Activated CD8-positive, alpha-beta T cell treated with anti-CD3 and anti-CD28 coated beads, Interleukin-2, amount 10 ng/mL, durations not matched to agents 7 days and 5 days (primary cell): ENCODE results near the gene RANBP9. TPM values are rescaled to one million over a fixed set of nuclear protein-coding genes. Genes with fewer than 3 reads are reported as not detected.

ENCODE experiments used
- ATAC-seq: fragments of 150-1000 bp; cut with Tn5 transposase; one replicate; pipeline ENCODE4 v1.10.0; 2021; ENCODE audit warnings: moderate library complexity
- CTCF ChIA-PET: fragments of 350-600 bp; sonication (Branson Sonifier 250); formaldehyde crosslinking; loops from one replicate; lab custom pipeline; 2021; ENCODE audit warnings: antibody characterized with exemption; lab: Charles Lee
- POLR2A ChIA-PET: fragments of 350-600 bp; sonication (Branson Sonifier 250); formaldehyde crosslinking; loops from one replicate; lab custom pipeline; 2021; ENCODE audit warnings: antibody characterized with exemption; lab: Charles Lee
- DNase-seq: peaks from one replicate; pipeline ENCODE4 v3.0.0-alpha.2; 2020
- H3K27ac Mint-ChIP-seq: one replicate; pipeline ENCODE4 v1.8.0; 2021; ENCODE audit warnings: mild to moderate bottlenecking, mixed read lengths
- H3K27me3 Mint-ChIP-seq: one replicate; pipeline ENCODE4 v1.8.0; 2021; ENCODE audit warnings: low read depth, mixed read lengths
- H3K36me3 Mint-ChIP-seq: one replicate; pipeline ENCODE4 v1.8.0; 2021; ENCODE audit warnings: low read depth, mixed read lengths
- H3K4me1 Mint-ChIP-seq: one replicate; pipeline ENCODE4 v1.8.0; 2021; ENCODE audit warnings: low read depth, mixed read lengths
- H3K4me3 Mint-ChIP-seq: one replicate; pipeline ENCODE4 v1.8.0; 2021; ENCODE audit warnings: mild to moderate bottlenecking, mixed read lengths
- H3K9me3 Mint-ChIP-seq: one replicate; pipeline ENCODE4 v1.8.0; 2022; ENCODE audit warnings: mixed read lengths; ENCODE audit not compliant: insufficient read depth
- total RNA-seq, 2 experiments: library from RNA; stranded (reverse); gene quantifications; one replicate each; pipeline ENCODE4 v1.2.3, GENCODE V29; 2021

The RANBP9 gene
- total RNA-seq, 2 experiments from 2014 or later, result 50.0 to 53.4 TPM

DNA sequence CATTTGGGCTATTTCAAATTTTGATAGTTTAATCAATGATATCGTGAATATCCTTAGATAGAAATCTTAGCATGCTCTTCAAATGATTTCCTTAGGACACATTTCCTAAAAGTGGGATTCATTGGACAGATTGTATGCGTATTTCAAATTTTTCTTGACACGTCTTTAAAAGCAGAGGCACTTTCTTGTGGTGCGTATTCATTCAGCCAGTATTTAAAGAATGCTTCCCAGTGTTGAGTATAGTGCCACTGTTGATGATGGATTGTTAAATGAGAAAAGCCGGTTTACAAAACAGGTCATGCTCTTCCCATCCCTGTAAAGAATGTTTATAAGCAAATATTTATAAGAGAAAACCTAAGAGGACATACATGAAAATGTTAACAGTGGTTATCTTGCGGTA is 111.6 kb downstream of the RANBP9 start:
- Mint-ChIP-seq H3K9me3 (no peaks in the 10 kb centered on the region), H3K27me3 (no peaks in the 10 kb centered on the region), H3K4me3 (no peak overlapping the region), H3K36me3 (peaks cover 32% of the 10 kb centered on the region), H3K4me1 (peaks cover 4% of the 10 kb centered on the region), H3K27ac (no peak overlapping the region)
- DNase-seq, result no peak
- ATAC-seq, result no peak
- ChIA-PET POLR2A (no interaction called here), CTCF (no interaction called here)

DNA sequence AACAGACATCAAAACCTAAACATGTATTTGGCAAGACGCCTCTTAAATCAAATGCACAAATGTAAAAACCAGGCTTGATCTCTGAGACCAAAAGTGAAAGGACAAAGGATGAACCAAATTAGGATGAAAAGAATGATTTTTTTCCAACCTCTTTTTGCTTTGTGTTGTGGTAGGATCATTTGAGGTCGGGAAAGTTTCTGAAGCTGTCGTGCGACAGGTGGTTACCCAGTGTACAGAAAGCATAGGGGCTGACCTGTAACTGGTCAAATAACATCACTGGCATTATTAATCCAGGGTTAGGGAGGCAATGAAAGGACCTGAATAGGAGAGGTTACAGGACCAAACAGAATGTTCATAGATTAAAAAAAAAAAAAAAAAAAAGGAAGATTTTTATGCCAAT is 114.6 kb downstream of the RANBP9 start:
- ChIA-PET POLR2A (no interaction called here), CTCF (no interaction called here)
- Mint-ChIP-seq H3K9me3 (no peaks in the 10 kb centered on the region), H3K27me3 (no peaks in the 10 kb centered on the region), H3K4me3 (no peak overlapping the region), H3K27ac (no peak overlapping the region), H3K4me1 (no peaks in the 10 kb centered on the region), H3K36me3 (peaks cover 22% of the 10 kb centered on the region)
- no peak for ATAC-seq
- no peak for DNase-seq

GRCh38 chr6:13593720-13594119 is 117.9 kb downstream of the RANBP9 start:
- peak overlapping the region; percentile 19 for H3K27ac Mint-ChIP-seq
- no peaks in the 10 kb centered on the region for H3K9me3 Mint-ChIP-seq
- DNase-seq, result no peak
- no peaks in the 10 kb centered on the region for H3K27me3 Mint-ChIP-seq
- peaks cover 15% of the 10 kb centered on the region for H3K36me3 Mint-ChIP-seq
- CTCF ChIA-PET, result interaction anchor here (1.2 to 2.1 kb wide), 2 partner anchors 18 to 22 kb away, joined by 5 to 11 read pairs; partner anchors contain the start of gene SIRT5
- H3K4me3 Mint-ChIP-seq, result no peak overlapping the region
- POLR2A ChIA-PET, result no interaction called here
- ATAC-seq, result no peak
- no peaks in the 10 kb centered on the region for H3K4me1 Mint-ChIP-seq

DNA sequence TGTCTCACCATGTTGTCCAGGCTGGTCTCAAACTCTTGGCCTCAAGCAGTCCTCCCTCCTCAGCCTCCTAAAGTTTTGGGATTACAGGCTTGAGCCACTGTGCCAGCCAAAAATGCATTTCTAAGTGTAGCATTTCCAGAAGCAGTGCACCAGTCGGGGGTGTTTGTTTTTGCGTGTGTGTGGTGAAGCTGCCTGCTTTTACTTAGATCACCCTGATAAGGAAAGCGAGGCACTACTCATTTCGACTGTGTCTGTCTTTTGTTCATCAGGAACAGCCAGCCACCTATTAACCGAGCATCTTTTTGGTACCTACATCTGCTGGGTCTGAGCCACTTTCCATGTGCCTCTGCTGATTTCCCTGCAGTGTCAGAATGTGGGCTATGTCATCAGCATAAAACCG is 118.5 kb downstream of the RANBP9 start:
- Mint-ChIP-seq H3K27me3 (no peaks in the 10 kb centered on the region), H3K36me3 (peaks cover 14% of the 10 kb centered on the region), H3K9me3 (no peaks in the 10 kb centered on the region), H3K27ac (no peak overlapping the region), H3K4me3 (no peak overlapping the region), H3K4me1 (no peaks in the 10 kb centered on the region)
- POLR2A ChIA-PET, result interaction anchor here (1.0 kb wide), 1 partner anchor 18 kb away, joined by 3 read pairs; no protein-coding TSS in a partner anchor
- no peak for ATAC-seq
- DNase-seq, result no peak
- CTCF ChIA-PET, result interaction anchor here (1.2 to 2.1 kb wide), 2 partner anchors 18 to 23 kb away, joined by 5 to 11 read pairs; partner anchors contain the start of gene SIRT5

GRCh38 chr6:13591205-13591921 is 120.3 kb downstream of the RANBP9 start:
- peaks cover 7% of the 10 kb centered on the region for H3K36me3 Mint-ChIP-seq
- H3K27ac Mint-ChIP-seq, result no peak overlapping the region
- H3K27me3 Mint-ChIP-seq, result no peaks in the 10 kb centered on the region
- no peaks in the 10 kb centered on the region for H3K9me3 Mint-ChIP-seq
- H3K4me1 Mint-ChIP-seq, result no peaks in the 10 kb centered on the region
- ChIA-PET POLR2A (no interaction called here), CTCF (interaction anchor here (0.8 kb wide), 1 partner anchor 16 kb away, joined by 4 read pairs; no protein-coding TSS in a partner anchor)
- DNase-seq (no peak), ATAC-seq (no peak)
- H3K4me3 Mint-ChIP-seq, result no peak overlapping the region

- H3K36me3 Mint-ChIP-seq, result peaks cover 10% of the 10 kb centered on the region
- ChIA-PET CTCF (interaction anchor here (0.8 kb wide), 1 partner anchor 15 kb away, joined by 4 read pairs; no protein-coding TSS in a partner anchor), POLR2A (no interaction called here)
- H3K4me3 Mint-ChIP-seq, result no peak overlapping the region
- H3K4me1 Mint-ChIP-seq, result no peaks in the 10 kb centered on the region
- no peak for ATAC-seq
- H3K9me3 Mint-ChIP-seq, result no peaks in the 10 kb centered on the region
- H3K27ac Mint-ChIP-seq, result no peak overlapping the region
- H3K27me3 Mint-ChIP-seq, result no peaks in the 10 kb centered on the region
- DNase-seq, result no peak
Observed at GRCh38 chr6:13590574-13591153, 121.0 kb downstream of the RANBP9 start.

DNA sequence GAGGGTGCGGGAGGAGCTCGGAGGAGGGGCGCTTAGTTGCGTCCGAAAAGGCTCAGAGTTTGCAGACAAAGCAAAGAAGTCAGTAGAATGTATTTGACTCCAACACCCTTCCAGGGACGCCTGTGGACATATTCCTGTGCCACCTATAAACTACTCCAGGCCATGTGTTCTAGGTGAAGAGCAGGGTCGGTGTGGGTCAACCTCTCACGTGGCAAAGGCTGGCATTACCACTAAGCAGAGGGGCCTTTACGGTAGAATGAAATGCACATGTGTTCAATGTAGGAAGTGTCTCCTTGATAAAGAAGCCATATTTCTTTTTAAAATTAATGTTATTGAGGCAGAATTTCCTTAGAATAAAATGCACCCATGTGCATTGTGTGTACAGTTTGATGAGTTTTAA is 121.8 kb downstream of the RANBP9 start:
- ATAC-seq (no peak), DNase-seq (no peak)
- H3K36me3 Mint-ChIP-seq, result peaks cover 14% of the 10 kb centered on the region
- no peaks in the 10 kb centered on the region for H3K4me1 Mint-ChIP-seq
- no peak overlapping the region for H3K4me3 Mint-ChIP-seq
- POLR2A ChIA-PET, result no interaction called here
- H3K27ac Mint-ChIP-seq, result no peak overlapping the region
- CTCF ChIA-PET, result interaction anchor here (2.4 kb wide), 1 partner anchor 15 kb away, joined by 12 read pairs; the partner anchor contains the start of gene SIRT5
- no peaks in the 10 kb centered on the region for H3K27me3 Mint-ChIP-seq
- H3K9me3 Mint-ChIP-seq, result no peaks in the 10 kb centered on the region

- no peak for DNase-seq
- POLR2A ChIA-PET, result no interaction called here
- Mint-ChIP-seq H3K4me1 (no peaks in the 10 kb centered on the region), H3K27ac (no peak overlapping the region), H3K36me3 (peaks cover 23% of the 10 kb centered on the region), H3K4me3 (no peak overlapping the region), H3K9me3 (no peaks in the 10 kb centered on the region), H3K27me3 (no peaks in the 10 kb centered on the region)
- CTCF ChIA-PET, result interaction anchor here (1.1 kb wide), 1 partner anchor 12 kb away, joined by 4 read pairs; the partner anchor contains the start of gene SIRT5
- ATAC-seq, result no peak
Observed at GRCh38 chr6:13586603-13587542, 124.8 kb downstream of the RANBP9 start.

- POLR2A ChIA-PET, result no interaction called here
- Mint-ChIP-seq H3K4me1 (no peaks in the 10 kb centered on the region), H3K27ac (no peak overlapping the region), H3K9me3 (peaks cover 6% of the 10 kb centered on the region), H3K4me3 (no peak overlapping the region), H3K36me3 (peaks cover 31% of the 10 kb centered on the region), H3K27me3 (no peaks in the 10 kb centered on the region)
- CTCF ChIA-PET, result no interaction called here
- no peak for ATAC-seq
- no peak for DNase-seq
Observed at GRCh38 chr6:13581700-13582229, 129.9 kb downstream of the RANBP9 start.

- ChIA-PET CTCF (no interaction called here), POLR2A (no interaction called here)
- no peak overlapping the region for H3K27ac Mint-ChIP-seq
Observed at GRCh38 chr6:13579911-13580310, 131.7 kb downstream of the RANBP9 start.

GRCh38 chr6:13577926-13578325 is 133.7 kb downstream of the RANBP9 start:
- POLR2A ChIA-PET, result no interaction called here
- H3K36me3 Mint-ChIP-seq, result peaks cover 13% of the 10 kb centered on the region
- H3K27me3 Mint-ChIP-seq, result no peaks in the 10 kb centered on the region
- DNase-seq, result no peak
- no peak for ATAC-seq
- no peak overlapping the region for H3K4me3 Mint-ChIP-seq
- H3K9me3 Mint-ChIP-seq, result peaks cover 6% of the 10 kb centered on the region
- H3K27ac Mint-ChIP-seq, result no peak overlapping the region
- H3K4me1 Mint-ChIP-seq, result peaks cover 20% of the 10 kb centered on the region
- CTCF ChIA-PET, result no interaction called here

More at GRCh38 chr6:13579911-13580310, 131.7 kb downstream of the RANBP9 start:
- no peaks in the 10 kb centered on the region for H3K27me3 Mint-ChIP-seq
- peaks cover 6% of the 10 kb centered on the region for H3K9me3 Mint-ChIP-seq
- ATAC-seq (no peak), DNase-seq (no peak)
- H3K36me3 Mint-ChIP-seq, result peaks cover 21% of the 10 kb centered on the region
- H3K4me3 Mint-ChIP-seq, result no peak overlapping the region
- peaks cover 12% of the 10 kb centered on the region for H3K4me1 Mint-ChIP-seq
